ENCODE measurements around the gene PRODH.

- TF ChIP-seq ELF4 (IDR thresholded peaks at IDR 0.05) (no peak), FOXM1 (IDR thresholded peaks at IDR 0.05; ENCODE audit: borderline replicate concordance) (no peak), ZNF384 (IDR thresholded peaks at IDR 0.05) (no peak), HDGF (IDR thresholded peaks at IDR 0.05; ENCODE audit: borderline replicate concordance) (no peak), SUZ12 (IDR thresholded peaks at IDR 0.05) (no peak), PKNOX1 (IDR thresholded peaks at IDR 0.05) (no peak), SP1 (IDR thresholded peaks at IDR 0.05) (no peak), FOXK2 (IDR thresholded peaks at IDR 0.05) (no peak)
Measured at GRCh38 chr22:18929459-18929858, 6.6 kb downstream of the PRODH start.

Measured in HEK293T (cell line).